SJCRH30 (cell line): ENCODE measurements around the gene MRPL50. TPM values are rescaled to one million over a fixed set of nuclear protein-coding genes. Genes with fewer than 3 reads are reported as not detected.

Source experiments
- DNase-seq, 2 experiments: peaks; one replicate each; pipeline ENCODE4 v3.0.0-alpha.2; 2015 to 2020
- H3K27ac ChIP-seq: fragments of 250-450 bp; sonication (Bioruptor Pico); 2 replicates; pipeline ENCODE4 v1.5.1; 2020; ENCODE audit warnings: mild to moderate bottlenecking, moderate library complexity
- H3K27me3 ChIP-seq: fragments of 250-450 bp; sonication (Bioruptor Pico); 2 replicates; pipeline ENCODE4 v1.5.1; 2020; ENCODE audit warnings: mild to moderate bottlenecking, moderate library complexity
- H3K36me3 ChIP-seq: fragments of 250-450 bp; sonication (Bioruptor Pico); 2 replicates; pipeline ENCODE4 v1.5.1; 2020; ENCODE audit warnings: mild to moderate bottlenecking, moderate library complexity
- H3K4me1 ChIP-seq: fragments of 250-450 bp; sonication (Bioruptor Pico); 2 replicates; pipeline ENCODE4 v1.5.1; 2020; ENCODE audit warnings: mild to moderate bottlenecking, moderate library complexity
- H3K4me3 ChIP-seq: fragments of 250-450 bp; sonication (Bioruptor Pico); 2 replicates; pipeline ENCODE4 v1.5.1; 2020; ENCODE audit warnings: mild to moderate bottlenecking, moderate library complexity
- H3K9me3 ChIP-seq: fragments of 250-450 bp; sonication (Bioruptor Pico); replicated peaks from 2 replicates; pipeline ENCODE4 v1.5.1; 2020; ENCODE audit warnings: mild to moderate bottlenecking, moderate library complexity
- total RNA-seq: library from RNA; depleted of rRNA; stranded (reverse); fragments of >200 nt; shearing (Covaris generic); gene quantifications from 2 replicates; pipeline ENCODE4 v1.2.3, GENCODE V29; 2014; rRNA removed

MRPL50 gene
- total RNA-seq, result 37.7 and 39.5 TPM in 2 replicates

GRCh38 chr9:101398068-101398929, at the start of gene MRPL50, which contains the start of gene ZNF189:
Gene MRPL50, minus strand, starts transcription at chr9:101398618. Its CDS starts 26 bp downstream, at chr9:101398592.
Gene ZNF189, plus strand, starts transcription at chr9:101398851. Its CDS starts 306 bp downstream, at chr9:101399157.
- peak; percentile 98 to 99 for DNase-seq
- Histone ChIP-seq H3K27ac (peak within 1 kb of the TSS; percentile 67), H3K27me3 (no peaks in the 10 kb centered on the region), H3K9me3 (peaks cover 5% of the 10 kb centered on the region; the same call in 1 of the 2 replicates), H3K36me3 (peaks cover 45% of the 10 kb centered on the region), H3K4me1 (peaks cover 9% of the 10 kb centered on the region), H3K4me3 (peak within 1 kb of the TSS; percentile 66)

- H3K36me3 ChIP-seq, result no peaks in the 10 kb centered on the region
- no peak for DNase-seq
- no peak overlapping the region for H3K27ac ChIP-seq
- peaks cover 5% of the 10 kb centered on the region for H3K4me1 ChIP-seq
- H3K4me3 ChIP-seq, result no peak overlapping the region
- 0 out of 2 replicates have a peak, but pooled peaks cover 8% of the 10 kb centered on the region for H3K27me3 ChIP-seq
- H3K9me3 ChIP-seq, result no peaks in the 10 kb centered on the region
Measured at GRCh38 chr9:101446732-101447131, 48.3 kb upstream of the MRPL50 start.

GRCh38 chr9:101445353-101446029, 47.1 kb upstream of the MRPL50 start:
- DNase-seq, result no peak
- Histone ChIP-seq H3K27me3 (0 out of 2 replicates have a peak, but pooled peaks cover 5% of the 10 kb centered on the region), H3K9me3 (no peaks in the 10 kb centered on the region), H3K36me3 (no peaks in the 10 kb centered on the region), H3K27ac (no peak overlapping the region), H3K4me3 (no peak overlapping the region), H3K4me1 (peaks cover 5% of the 10 kb centered on the region)

- Histone ChIP-seq H3K4me1 (peaks cover 5% of the 10 kb centered on the region), H3K27ac (no peak overlapping the region), H3K4me3 (no peak overlapping the region), H3K27me3 (no peaks in the 10 kb centered on the region), H3K36me3 (no peaks in the 10 kb centered on the region), H3K9me3 (no peaks in the 10 kb centered on the region)
- DNase-seq, result peak; percentile 19 to 37
Measured at GRCh38 chr9:101443364-101443771, 45.0 kb upstream of the MRPL50 start.

GRCh38 chr9:101442736-101443135, 44.3 kb upstream of the MRPL50 start:
- H3K9me3 ChIP-seq, result no peaks in the 10 kb centered on the region
- H3K4me1 ChIP-seq, result peaks cover 5% of the 10 kb centered on the region; the same call in 1 of the 2 replicates
- no peak overlapping the region for H3K4me3 ChIP-seq
- no peak overlapping the region for H3K27ac ChIP-seq
- 0 out of 2 replicates have a peak, but pooled peaks cover 4% of the 10 kb centered on the region for H3K27me3 ChIP-seq
- no peaks in the 10 kb centered on the region for H3K36me3 ChIP-seq
- DNase-seq, result no peak

- Histone ChIP-seq H3K4me1 (peaks cover 5% of the 10 kb centered on the region; the same call in 1 of the 2 replicates), H3K27me3 (0 out of 2 replicates have a peak, but pooled peaks cover 4% of the 10 kb centered on the region), H3K9me3 (no peaks in the 10 kb centered on the region), H3K36me3 (no peaks in the 10 kb centered on the region), H3K27ac (no peak overlapping the region), H3K4me3 (no peak overlapping the region)
- no peak for DNase-seq
Measured at GRCh38 chr9:101442318-101442717, 43.9 kb upstream of the MRPL50 start.

- Histone ChIP-seq H3K4me1 (peaks cover 5% of the 10 kb centered on the region; the same call in 1 of the 2 replicates), H3K4me3 (no peak overlapping the region), H3K36me3 (no peaks in the 10 kb centered on the region), H3K27me3 (0 out of 2 replicates have a peak, but pooled peaks cover 7% of the 10 kb centered on the region), H3K9me3 (no peaks in the 10 kb centered on the region), H3K27ac (no peak overlapping the region)
- DNase-seq, result no peak
Measured at GRCh38 chr9:101440714-101441230, 42.4 kb upstream of the MRPL50 start.

GRCh38 chr9:101438523-101438922, 40.1 kb upstream of the MRPL50 start:
- Histone ChIP-seq H3K4me3 (no peak overlapping the region), H3K27me3 (0 out of 2 replicates have a peak, but pooled peaks cover 7% of the 10 kb centered on the region), H3K4me1 (peaks cover 5% of the 10 kb centered on the region; the same call in 1 of the 2 replicates), H3K36me3 (no peaks in the 10 kb centered on the region), H3K27ac (no peak overlapping the region), H3K9me3 (no peaks in the 10 kb centered on the region)
- no peak for DNase-seq

GRCh38 chr9:101437806-101438232, 39.4 kb upstream of the MRPL50 start:
- no peak for DNase-seq
- Histone ChIP-seq H3K27ac (no peak overlapping the region), H3K36me3 (no peaks in the 10 kb centered on the region), H3K9me3 (no peaks in the 10 kb centered on the region), H3K27me3 (0 out of 2 replicates have a peak, but pooled peaks cover 7% of the 10 kb centered on the region), H3K4me1 (peaks cover under 1% of the 10 kb centered on the region; the same call in 1 of the 2 replicates), H3K4me3 (no peak overlapping the region)

- Histone ChIP-seq H3K27ac (no peak within 1 kb of the TSS), H3K27me3 (0 out of 2 replicates have a peak, but pooled peaks cover 7% of the 10 kb centered on the region), H3K4me3 (no peak within 1 kb of the TSS), H3K4me1 (no peaks in the 10 kb centered on the region), H3K36me3 (no peaks in the 10 kb centered on the region), H3K9me3 (no peaks in the 10 kb centered on the region)
- DNase-seq, result no peak
Measured at GRCh38 chr9:101435601-101436079, 37.2 kb upstream of the MRPL50 start, which contains the start of gene ALDOB. Gene ALDOB, minus strand, starts transcription at chr9:101435774. Its CDS starts 4,887 bp downstream, at chr9:101430887.

GRCh38 chr9:101434998-101435397, 36.6 kb upstream of the MRPL50 start:
- DNase-seq, result no peak

GRCh38 chr9:101433229-101433628, 34.8 kb upstream of the MRPL50 start:
- 0 out of 2 replicates have a peak, but pooled peaks cover 7% of the 10 kb centered on the region for H3K27me3 ChIP-seq
- no peaks in the 10 kb centered on the region for H3K36me3 ChIP-seq
- no peak for DNase-seq
- no peaks in the 10 kb centered on the region for H3K4me1 ChIP-seq
- no peak overlapping the region for H3K27ac ChIP-seq
- no peak overlapping the region for H3K4me3 ChIP-seq
- no peaks in the 10 kb centered on the region for H3K9me3 ChIP-seq

More at GRCh38 chr9:101434998-101435397, 36.6 kb upstream of the MRPL50 start:
- no peak overlapping the region for H3K4me3 ChIP-seq
- H3K36me3 ChIP-seq, result no peaks in the 10 kb centered on the region
- no peak overlapping the region for H3K27ac ChIP-seq
- H3K4me1 ChIP-seq, result no peaks in the 10 kb centered on the region
- no peaks in the 10 kb centered on the region for H3K9me3 ChIP-seq
- H3K27me3 ChIP-seq, result 0 out of 2 replicates have a peak, but pooled peaks cover 7% of the 10 kb centered on the region

- DNase-seq, result no peak
- Histone ChIP-seq H3K4me1 (no peaks in the 10 kb centered on the region), H3K36me3 (no peaks in the 10 kb centered on the region), H3K27ac (no peak overlapping the region), H3K4me3 (no peak overlapping the region), H3K9me3 (no peaks in the 10 kb centered on the region), H3K27me3 (0 out of 2 replicates have a peak, but pooled peaks cover 3% of the 10 kb centered on the region)
Measured at GRCh38 chr9:101432740-101433139, 34.3 kb upstream of the MRPL50 start.

- H3K27me3 ChIP-seq, result 0 out of 2 replicates have a peak, but pooled peaks cover 3% of the 10 kb centered on the region
- no peak for DNase-seq
- no peaks in the 10 kb centered on the region for H3K36me3 ChIP-seq
- no peak overlapping the region for H3K4me3 ChIP-seq
- no peaks in the 10 kb centered on the region for H3K4me1 ChIP-seq
- H3K27ac ChIP-seq, result no peak overlapping the region
- H3K9me3 ChIP-seq, result no peaks in the 10 kb centered on the region
Measured at GRCh38 chr9:101432171-101432570, 33.8 kb upstream of the MRPL50 start.
